GM19324 (cell line): Measurements from ENCODE around the gene CNP.

Source experiments
- ATAC-seq: cut with Tn5 transposase; IDR thresholded peaks from one replicate; pipeline ENCODE4 v1.9.1; 2021; ENCODE audit warnings: mild to moderate bottlenecking, moderate library complexity; ENCODE audit not compliant: unreplicated experiment, low FRiP score

Gene CNP

DNA sequence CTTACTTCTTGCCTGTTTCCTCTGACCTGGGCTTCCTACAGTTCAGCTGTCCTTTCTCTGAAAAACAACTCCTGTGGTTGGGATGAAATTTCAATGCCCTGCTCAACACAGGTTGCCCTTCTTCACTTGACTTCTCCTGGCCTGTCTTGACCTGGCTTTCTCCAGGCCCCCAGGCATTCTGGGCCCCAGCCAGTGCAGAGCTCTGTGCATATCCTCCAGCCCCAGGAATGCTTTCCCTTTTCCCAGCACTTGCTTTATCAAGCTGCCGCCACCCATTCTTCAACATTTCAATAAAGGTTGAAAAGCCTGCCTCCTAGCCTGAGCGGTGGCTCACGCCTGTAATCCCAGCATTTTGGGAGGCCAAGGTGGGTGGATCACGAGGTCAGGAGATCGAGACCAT is 25.4 kb upstream of the CNP start:
- ATAC-seq: no peak

DNA sequence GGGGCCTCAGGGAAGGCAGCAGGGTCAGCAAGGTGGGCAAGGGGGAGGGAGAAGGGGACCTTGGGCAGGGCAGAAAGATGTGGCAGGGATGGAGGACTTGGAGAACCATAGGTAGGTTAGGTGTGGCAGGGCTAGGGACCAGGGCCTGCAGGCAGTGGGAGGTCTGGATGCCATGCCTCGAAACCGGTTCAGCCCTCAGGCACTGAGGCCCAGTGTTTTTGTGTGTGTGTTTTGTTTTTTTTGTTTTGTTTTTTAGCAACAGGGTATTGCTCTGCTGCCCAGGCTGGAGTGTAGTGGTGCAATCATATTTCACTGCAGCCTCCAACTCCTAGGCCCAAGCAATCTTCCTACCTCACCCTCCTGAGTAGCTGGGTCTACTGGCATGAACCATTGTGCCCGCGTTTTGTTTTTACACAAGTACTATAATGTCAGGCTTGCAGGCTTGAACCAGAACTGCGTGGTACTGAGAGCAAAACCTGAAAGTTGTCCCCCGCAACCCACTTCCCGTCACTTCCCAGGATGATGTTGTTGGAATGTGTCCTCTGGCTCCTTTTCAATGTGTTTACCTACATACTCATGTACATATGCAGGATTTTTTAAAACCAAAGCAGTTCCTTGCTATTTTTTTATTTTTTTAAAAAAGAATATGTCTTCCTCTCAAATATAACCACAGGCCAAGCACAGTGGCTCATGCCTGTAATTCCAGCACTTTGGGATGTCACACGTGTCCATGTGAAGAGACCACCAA is 23.8 kb upstream of the CNP start:
- no peak for ATAC-seq

DNA sequence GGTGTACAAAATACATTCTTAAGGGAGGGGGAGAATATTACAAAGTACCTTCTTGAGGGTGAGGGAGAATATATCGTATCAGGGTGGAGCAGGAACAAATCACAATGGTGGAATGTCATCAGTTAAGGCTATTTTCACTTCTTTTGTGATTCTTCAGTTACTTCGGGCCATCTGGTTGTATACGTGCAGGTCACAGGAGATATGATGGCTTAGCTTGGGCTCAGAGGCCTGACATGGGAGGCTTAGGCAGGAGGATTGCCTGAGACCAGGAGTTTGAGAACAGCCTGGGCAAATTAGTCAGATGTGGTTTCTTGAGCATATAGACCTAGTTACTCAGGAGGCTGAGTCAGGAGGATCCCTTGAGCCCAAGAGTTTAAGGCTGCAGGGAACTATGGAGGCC is 23.1 kb upstream of the CNP start:
- no peak for ATAC-seq

DNA sequence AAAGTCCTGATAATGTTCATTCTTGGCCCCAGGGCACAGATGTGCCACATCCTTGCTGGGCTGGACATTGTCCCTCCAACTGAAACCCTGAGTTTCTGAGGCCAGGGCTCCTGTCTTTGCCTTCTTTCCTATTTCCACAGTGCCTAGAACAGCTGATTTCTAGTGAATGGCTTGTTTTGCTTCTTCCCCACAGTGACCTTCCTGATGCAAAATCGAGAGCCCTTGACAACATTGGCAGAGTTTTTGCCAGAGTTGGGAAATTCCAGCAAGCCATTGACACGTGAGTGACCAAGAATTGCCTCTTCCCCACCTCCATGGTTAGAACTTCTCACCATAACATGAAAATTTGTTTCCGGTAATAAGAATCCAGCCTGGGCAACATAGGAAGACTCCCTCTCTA is 21.7 kb upstream of the CNP start:
- ATAC-seq: no peak

DNA sequence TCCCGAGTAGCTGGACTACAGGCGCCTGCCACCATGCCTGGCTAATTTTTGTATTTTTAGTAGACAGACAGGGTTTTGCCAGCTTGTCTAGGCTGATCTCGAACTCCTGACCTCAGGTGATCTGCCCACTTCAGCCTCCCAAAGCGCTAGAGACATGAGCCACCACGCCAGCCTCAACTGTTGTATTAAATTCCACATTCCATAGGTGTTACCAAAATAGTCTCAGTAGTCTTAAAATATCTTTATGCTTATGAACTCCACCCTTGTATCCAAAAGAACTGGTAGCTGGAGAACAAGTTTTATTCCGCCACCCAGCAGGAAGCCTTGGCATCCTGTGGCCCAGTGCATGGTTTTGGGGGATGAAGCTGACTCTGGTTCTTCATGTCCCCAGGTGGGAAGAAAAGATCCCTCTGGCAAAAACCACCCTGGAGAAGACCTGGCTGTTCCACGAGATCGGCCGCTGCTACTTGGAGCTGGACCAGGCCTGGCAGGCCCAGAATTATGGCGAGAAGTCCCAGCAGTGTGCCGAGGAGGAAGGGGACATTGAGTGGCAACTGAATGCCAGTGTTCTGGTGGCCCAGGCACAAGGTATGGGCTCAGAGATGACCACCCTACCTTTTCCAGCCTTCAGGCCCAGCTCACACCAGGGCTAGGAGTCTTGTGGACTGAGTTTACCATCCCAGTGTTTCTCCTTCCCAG is 17.7 kb upstream of the CNP start:
- no peak for ATAC-seq

DNA sequence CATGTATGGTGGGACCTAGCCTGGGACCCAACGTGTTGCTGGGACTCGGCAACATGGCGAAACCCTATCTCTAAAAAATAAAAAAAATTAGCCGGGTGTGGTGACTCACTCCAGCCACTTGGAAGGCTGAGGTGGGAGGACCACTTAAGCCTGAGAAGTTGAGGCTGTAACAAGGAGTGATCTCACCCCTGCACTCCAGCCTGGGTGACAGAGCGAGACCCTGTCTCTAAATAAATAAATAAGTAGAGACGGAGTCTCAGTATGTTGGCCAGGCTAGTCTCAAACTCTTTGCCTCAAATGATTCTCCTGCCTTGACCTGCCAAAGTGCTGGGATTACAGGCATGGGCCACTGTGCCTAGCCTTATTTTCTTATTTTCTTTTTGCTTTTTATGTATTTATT is 10.1 kb upstream of the CNP start:
- ATAC-seq: no peak

DNA sequence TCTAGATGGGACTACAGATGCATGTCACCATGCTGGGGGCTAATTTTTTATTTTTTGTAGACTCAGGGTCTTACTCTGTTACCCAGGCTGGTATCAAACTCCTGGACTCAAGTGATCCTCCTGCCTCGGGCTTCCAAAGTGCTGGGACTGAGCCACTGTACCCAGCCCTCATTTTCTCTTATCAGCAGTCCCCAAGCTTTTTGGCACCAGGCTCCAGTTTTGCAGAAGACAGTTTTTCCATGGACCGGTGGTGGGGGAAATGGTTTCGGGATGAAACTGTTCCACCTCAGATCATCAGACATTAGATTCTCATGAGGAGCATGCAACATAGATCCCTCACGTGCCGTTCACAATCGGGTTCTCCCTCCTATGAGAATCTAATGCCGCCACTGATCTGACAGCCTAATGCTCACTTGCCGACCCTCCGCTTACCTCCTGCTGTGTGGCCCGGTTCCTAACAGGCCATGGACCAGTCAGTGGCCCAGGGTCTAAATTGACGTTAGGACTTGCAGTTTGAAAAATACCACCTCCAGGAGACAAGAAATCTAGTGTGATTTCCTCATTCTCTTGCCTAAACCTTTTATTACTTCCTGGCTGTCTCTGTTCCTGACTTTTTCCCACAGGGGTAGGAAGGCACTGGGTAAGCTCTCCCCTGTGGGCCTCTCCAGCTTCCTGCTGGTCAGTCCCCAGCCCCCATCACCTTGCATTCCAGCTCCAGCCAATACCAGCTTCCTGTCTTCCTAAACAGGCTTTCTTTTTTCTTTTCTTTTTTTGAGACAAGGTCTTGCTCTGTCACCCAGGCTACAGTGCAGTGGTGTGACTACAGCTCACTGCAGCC is 9.3 kb upstream of the CNP start:
- no peak for ATAC-seq

DNA sequence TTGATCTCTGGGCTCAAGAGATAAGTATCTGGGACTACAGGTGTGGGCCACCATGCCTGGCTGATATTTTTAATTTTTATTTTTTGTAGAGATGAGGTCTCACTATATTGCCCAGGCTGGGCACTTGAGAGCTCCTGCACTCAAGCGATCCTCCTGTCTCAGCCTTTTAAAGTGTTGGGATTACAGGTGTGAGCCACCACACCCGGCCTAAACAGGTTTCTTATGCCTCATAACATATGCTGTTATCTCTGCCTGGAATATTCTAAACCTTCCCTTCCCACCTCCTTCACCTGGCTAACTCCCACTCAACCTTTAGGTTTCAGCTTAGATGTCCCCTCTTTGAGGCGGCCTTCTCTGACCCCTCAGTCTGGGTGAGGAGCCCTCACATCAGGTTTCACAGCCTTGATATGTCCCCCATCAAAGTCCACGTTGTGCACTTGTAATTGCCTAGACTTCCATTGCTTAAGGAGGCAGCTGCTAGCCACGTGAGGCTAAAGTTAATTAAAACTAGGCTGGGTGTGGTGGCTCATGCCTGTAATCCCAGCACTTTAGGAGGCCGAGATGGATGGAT is 8.6 kb upstream of the CNP start:
- ATAC-seq: no peak

DNA sequence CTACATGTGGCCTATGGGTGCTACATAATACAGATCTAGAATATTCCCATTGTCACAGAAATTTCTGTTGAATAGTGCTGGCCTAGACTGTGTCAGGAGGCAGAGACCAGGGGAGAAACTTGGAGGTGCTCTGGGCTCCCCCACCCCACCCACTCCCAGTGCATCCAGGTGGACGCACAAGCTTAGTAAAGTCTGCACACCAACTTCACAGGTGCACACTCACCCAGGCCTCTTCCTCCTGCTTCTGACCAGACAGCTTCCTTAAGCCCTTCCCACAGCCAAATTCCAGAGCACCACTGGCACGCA is 7.6 kb upstream of the CNP start:
- no peak for ATAC-seq

DNA sequence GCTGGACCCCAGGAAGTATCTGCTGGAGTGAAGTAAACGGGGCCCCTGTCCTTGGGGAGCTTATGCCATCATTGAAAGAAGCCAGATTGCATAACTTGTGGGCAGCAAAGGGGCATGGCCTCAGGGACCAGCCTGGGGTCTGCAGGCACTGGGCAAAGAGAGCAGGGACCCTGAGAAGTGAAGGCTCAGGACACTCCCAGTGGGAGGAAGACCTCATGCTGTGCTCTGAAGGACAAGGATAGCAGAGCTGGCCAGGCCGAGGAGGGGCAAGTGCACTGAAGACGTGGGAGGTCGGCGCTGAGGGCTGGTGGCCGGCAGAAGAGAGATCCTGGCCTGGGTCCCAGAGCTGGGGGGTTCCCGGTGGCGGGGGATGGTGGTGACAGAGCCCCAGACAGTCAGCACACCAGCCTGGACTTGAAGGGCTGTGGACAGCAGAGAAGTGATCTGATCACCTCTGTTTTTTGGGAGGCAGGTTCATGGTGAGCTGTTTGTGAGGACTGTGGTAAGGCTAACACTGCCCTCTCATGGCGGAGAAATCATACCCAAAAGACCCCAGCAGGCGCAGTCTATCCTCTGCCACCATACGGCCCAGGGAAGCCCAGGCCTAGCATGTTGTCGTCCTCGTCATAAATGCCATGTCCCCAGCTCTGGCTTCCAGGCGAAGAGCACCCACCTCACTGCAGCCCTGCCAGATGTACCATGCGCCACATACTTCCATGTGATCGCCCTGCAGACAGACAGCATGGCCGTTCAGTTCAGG is 7.1 kb upstream of the CNP start:
- no peak for ATAC-seq

DNA sequence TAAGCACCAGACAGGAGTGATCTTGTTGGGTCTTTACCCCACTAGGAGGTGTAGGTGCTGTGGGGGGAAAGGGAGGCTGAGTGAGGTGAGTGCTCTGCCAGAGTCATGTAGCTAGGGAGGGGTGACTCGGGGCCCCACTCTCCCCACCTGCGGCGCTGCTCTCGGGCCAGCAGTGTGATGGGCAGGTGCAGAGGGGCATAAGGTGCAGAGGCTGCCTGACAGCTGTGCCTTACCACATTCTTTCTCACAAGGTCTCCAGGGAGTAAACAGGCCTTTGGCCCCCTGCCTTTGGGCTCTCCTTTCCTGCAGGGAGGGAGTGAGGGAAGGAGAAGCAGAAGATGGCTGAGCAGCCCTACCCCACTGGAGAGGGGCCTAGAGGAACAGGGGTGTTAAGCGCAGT is 4.5 kb upstream of the CNP start:
- no peak for ATAC-seq

DNA sequence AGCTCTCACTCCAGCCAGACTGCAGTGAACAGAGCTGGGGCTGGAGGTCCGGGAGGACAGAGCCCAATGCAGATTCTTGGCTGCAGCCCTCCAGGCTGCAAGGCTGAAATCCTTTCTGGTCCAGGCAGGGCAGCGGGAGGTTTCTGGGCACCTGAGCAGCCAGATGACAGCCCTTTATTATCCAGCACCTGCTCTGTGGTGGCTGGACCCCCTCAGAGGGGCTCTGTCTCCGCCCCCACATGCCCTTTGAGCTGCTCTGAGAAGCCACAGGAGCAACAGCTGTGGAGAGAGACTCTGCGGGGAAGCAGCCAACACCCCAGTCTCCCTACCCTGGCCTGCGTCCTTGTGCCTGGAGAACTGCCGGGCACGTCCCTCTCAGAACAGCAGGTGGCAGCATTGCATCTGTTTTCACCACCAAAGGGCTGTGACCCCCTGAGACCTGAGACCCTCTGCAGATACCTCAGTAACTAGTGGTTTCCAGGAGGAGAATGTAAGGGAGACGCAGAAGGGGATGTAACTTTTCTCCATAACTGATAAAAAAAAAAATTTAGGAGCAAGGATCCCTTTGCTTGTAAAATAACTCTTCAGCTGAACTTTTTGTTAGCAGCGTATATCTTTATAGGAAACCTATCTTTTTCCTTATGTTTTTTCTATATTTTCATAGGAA is 3.7 kb upstream of the CNP start:
- no peak for ATAC-seq

DNA sequence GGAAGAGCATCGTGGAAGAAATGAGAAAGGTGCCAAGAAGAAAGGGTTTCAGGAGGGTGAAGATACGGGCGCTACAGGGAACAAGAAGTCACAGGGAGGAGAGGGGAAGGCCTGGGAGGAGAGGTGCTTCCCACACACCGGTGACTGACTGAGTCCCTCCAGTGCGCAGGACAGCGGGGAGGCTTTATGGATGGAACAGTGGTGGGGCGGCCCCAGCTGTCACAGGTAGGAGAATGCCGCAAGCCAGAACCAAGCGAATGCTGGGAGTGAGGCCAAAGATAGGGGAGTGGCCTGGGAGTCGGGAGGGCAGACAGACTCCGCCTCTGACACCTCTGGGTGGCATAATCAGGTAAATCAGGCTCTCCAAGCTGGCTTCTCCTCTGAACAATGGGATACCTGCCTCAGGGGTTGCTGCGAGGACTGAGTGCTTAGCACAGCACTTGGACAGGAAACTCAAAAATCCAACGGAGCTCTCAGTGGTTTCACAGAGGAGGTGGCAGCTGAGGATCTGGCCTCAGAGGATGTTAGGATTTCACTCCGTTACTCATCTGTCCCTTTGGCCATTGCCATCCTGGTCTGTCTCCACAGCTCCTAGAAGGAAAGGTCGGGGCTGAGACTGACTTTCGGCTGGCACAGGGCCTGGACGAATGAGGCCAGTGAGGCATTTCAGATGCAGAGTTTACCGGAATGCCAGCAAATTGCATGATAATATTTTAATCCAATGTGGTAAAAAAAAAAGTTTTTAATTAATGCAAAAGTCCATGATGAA is 717 bp upstream of the CNP start:
- ATAC-seq: no peak

DNA sequence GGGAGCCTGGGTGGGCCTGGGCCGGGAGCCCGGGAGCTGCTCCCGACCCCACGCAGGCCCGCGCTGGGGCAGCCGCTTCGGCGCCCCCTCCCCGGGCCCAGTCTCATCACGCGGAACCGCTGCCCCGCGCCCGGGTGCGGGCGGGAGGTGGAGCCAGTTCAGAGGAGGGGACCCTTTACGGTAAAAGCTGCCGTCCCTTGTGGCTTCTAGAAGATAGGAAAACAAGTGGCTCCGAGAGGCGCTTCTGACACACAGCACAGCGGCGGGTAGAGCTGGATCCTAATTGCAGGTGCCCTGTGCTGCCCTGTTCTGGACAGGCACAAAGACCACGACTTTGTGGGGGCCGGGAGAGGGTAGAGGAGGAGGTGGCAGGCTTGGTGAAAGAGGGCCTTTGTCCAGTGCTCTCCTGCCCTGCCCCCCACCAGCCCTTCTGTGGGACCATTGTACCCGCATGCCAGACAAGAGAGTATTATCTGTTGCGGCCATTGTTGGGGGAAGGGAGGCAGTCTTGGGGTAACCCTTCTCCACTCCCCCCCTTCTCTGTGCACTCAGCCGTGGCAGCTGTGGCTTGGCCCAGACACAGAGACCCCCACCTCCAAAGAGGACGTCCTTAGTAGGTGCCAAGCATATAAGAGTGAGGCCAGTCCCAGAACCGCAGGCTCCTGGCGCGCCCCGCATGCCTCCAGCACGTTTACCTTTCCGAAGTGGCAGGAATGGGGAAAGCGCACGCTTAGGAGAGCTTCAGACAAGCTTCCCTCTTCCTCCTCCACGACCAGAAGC is 736 bp downstream of the CNP start:
- ATAC-seq: no peak

DNA sequence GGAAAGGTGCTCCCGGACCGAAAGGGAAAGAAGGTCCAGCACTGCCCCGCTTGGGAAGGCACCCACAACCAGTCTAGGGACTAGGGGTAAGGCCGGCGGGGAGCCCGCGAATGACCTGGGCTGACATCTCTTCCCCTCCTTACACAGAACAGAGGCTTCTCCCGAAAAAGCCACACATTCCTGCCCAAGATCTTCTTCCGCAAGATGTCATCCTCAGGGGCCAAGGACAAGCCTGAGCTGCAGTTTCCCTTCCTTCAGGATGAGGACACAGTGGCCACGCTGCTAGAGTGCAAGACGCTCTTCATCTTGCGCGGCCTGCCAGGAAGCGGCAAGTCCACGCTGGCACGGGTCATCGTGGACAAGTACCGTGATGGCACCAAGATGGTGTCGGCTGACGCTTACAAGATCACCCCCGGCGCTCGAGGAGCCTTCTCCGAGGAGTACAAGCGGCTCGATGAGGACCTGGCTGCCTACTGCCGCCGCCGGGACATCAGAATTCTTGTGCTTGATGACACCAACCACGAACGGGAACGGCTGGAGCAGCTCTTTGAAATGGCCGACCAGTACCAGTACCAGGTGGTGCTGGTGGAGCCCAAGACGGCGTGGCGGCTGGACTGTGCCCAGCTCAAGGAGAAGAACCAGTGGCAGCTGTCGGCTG is 1.5 kb downstream of the CNP start:
- no peak for ATAC-seq

DNA sequence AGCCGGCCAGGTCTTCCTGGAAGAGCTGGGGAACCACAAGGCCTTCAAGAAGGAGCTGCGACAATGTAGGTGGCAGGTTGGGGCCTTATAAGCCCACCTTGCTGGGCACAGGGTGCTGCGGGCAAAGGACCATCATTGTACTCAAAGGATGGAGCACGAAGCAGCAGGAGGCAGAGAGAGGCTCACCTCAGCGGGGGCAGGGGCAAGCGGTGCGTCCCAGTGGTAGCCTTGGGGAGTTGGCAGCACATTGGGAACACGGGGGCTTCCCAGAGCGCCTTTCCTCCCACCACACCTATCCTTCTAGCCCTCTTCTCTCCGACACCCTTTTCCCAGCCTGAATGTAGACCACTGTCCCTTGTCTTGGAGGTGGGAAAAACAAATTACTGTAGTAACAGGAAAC is 2.1 kb downstream of the CNP start:
- ATAC-seq: no peak

DNA sequence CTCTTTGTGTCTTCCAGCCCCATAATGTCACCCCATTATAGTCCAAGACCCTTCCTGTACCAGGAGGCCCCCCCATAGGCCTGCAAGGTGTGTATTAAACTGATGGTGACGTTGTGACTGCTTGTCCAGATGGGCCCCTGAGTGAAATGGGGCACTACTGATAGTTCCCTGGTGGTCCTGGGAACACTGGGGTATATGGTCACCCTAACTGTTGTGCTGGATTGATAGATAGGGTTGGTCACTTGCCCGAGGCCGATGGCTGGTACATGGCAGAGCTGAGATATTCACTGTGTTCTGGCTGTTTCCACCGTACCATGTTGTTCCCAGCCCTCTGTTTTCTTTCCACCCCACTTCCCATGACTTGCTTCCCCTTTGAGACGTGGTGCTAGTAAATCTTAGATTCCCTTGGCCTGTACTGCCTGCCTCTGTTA is 4.3 kb downstream of the CNP start:
- ATAC-seq: no peak
